ENCODE measurements around the gene CBFA2T2. TPM values are rescaled to one million over a fixed set of nuclear protein-coding genes. Genes with fewer than 3 reads are reported as not detected.

The CBFA2T2 gene
- polyA plus RNA-seq, 1 donor (not counting 4 experiments of a cell fraction or from before 2014, with no cell fraction given) = 6.8 TPM

DNA sequence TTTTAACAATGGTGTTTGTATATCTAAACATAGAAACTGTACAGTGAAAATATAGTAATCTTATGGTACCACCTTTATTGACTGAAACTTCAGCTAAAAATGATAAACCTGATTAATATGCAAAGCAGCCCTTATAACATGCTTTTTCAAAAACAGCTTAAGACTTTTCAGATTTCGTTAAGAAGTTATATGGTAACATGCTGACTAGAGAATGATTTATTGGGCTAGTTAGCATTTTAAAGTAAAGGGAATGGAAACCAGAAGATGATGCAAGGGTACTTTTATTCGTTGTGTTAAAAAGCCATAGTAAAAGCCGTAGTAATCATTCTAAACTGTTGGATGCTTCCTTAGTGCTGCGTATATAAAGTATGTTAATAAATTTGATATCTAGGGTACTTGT lies 50.5 kb downstream of the CBFA2T2 start:
- dilution Hi-C loops (cut with MboI; ENCODE audit: extremely low pct_ligation_motif_present, low sequenced_read_pairs) = no loop called here
- Histone ChIP-seq H3K27me3 (ENCODE audit: control insufficient read depth, extremely low read depth, insufficient read depth, low read length) (no peaks in the 10 kb centered on the region), H3K4me1 (ENCODE audit: control insufficient read depth, extremely low read depth, insufficient read depth, low read length) (no peaks in the 10 kb centered on the region), H3K27ac (ENCODE audit: control insufficient read depth, insufficient read depth, low read length) (no peak overlapping the region), H3K4me2 (ENCODE audit: control insufficient read depth, extremely low read depth, insufficient read depth, low read depth, low read length) (no peak overlapping the region), H3K79me2 (ENCODE audit: control insufficient read depth, insufficient read depth, low read length) (no peaks in the 10 kb centered on the region), H2AFZ (ENCODE audit: control insufficient read depth, low read length) (no peak overlapping the region), H3K9me3 (ENCODE audit: control insufficient read depth, low read depth, low read length) (no peaks in the 10 kb centered on the region), H3K36me3 (ENCODE audit: control insufficient read depth in 2 of 2, extremely low read depth in 1 of 2, insufficient read depth in 2 of 2, low read length in 2 of 2) (no peaks in the 10 kb centered on the region), H4K20me1 (ENCODE audit: control insufficient read depth, extremely low read depth, insufficient read depth, low read length) (no peaks in the 10 kb centered on the region), H3K9ac (ENCODE audit: control insufficient read depth, extremely low read depth, insufficient read depth, low read length) (no peak overlapping the region), H3K9me1 (ENCODE audit: control insufficient read depth, extremely low read depth, insufficient read depth, low read length) (no peaks in the 10 kb centered on the region), H3K4me3 (ENCODE audit: control insufficient read depth in 2 of 3, extremely low read depth in 1 of 3, insufficient read depth in 2 of 3, low read depth in 1 of 3, low read length in 3 of 3) (no peak overlapping the region)
- FAIRE-seq = no peak
- TF ChIP-seq, protein P1, sequence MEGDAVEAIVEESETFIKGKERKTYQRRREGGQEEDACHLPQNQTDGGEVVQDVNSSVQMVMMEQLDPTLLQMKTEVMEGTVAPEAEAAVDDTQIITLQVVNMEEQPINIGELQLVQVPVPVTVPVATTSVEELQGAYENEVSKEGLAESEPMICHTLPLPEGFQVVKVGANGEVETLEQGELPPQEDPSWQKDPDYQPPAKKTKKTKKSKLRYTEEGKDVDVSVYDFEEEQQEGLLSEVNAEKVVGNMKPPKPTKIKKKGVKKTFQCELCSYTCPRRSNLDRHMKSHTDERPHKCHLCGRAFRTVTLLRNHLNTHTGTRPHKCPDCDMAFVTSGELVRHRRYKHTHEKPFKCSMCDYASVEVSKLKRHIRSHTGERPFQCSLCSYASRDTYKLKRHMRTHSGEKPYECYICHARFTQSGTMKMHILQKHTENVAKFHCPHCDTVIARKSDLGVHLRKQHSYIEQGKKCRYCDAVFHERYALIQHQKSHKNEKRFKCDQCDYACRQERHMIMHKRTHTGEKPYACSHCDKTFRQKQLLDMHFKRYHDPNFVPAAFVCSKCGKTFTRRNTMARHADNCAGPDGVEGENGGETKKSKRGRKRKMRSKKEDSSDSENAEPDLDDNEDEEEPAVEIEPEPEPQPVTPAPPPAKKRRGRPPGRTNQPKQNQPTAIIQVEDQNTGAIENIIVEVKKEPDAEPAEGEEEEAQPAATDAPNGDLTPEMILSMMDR (optimal IDR thresholded peaks at IDR 0.05 in 1 of 3, IDR thresholded peaks at IDR 0.05 in 1 of 3, conservative IDR thresholded peaks at IDR 0.05 in 1 of 3; ENCODE audit: extremely low read depth in 1 of 3, insufficient read depth in 2 of 3, low read length in 3 of 3) = no peak
- TF ChIP-seq EZH2 (IDR thresholded peaks at IDR 0.05; ENCODE audit: low read length) = no peak
- DNase-seq (ENCODE audit: low read depth, low spot score) = no peak

DNA sequence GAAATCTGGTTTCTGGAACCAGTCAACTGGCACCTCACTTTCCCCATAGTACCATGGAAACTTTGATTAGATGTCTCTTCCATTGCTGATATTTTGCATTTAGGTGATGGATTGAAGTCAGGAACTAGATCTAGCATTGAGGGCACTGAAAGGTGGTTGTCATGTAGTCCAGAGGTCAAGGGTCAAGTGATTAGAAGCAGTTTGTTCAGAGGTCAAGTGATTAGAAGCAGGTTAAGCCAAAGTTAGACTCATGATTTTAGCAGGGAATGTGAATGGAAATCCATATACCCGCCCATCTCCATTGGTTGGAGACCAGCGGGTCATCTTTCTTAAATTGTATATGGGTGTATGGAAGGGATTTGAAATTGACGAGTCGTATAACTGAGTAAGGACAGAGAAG lies 51.2 kb downstream of the CBFA2T2 start:
- Histone ChIP-seq H3K9me1 (ENCODE audit: control insufficient read depth, extremely low read depth, insufficient read depth, low read length) (no peaks in the 10 kb centered on the region), H3K27me3 (ENCODE audit: control insufficient read depth, extremely low read depth, insufficient read depth, low read length) (no peaks in the 10 kb centered on the region), H3K4me2 (ENCODE audit: control insufficient read depth, extremely low read depth, insufficient read depth, low read depth, low read length) (no peak overlapping the region), H3K36me3 (ENCODE audit: control insufficient read depth in 2 of 2, extremely low read depth in 1 of 2, insufficient read depth in 2 of 2, low read length in 2 of 2) (no peaks in the 10 kb centered on the region), H3K4me1 (ENCODE audit: control insufficient read depth, extremely low read depth, insufficient read depth, low read length) (no peaks in the 10 kb centered on the region), H3K27ac (ENCODE audit: control insufficient read depth, insufficient read depth, low read length) (no peak overlapping the region), H4K20me1 (ENCODE audit: control insufficient read depth, extremely low read depth, insufficient read depth, low read length) (no peaks in the 10 kb centered on the region), H3K9me3 (ENCODE audit: control insufficient read depth, low read depth, low read length) (no peaks in the 10 kb centered on the region), H3K4me3 (ENCODE audit: control insufficient read depth in 2 of 3, extremely low read depth in 1 of 3, insufficient read depth in 2 of 3, low read depth in 1 of 3, low read length in 3 of 3) (no peak overlapping the region), H3K9ac (ENCODE audit: control insufficient read depth, extremely low read depth, insufficient read depth, low read length) (no peak overlapping the region), H2AFZ (ENCODE audit: control insufficient read depth, low read length) (no peak overlapping the region), H3K79me2 (ENCODE audit: control insufficient read depth, insufficient read depth, low read length) (no peaks in the 10 kb centered on the region)
- dilution Hi-C loops (cut with MboI; ENCODE audit: extremely low pct_ligation_motif_present, low sequenced_read_pairs) = no loop called here
- FAIRE-seq (peak; percentile 26), DNase-seq (ENCODE audit: low read depth, low spot score) (no peak)
- TF ChIP-seq, protein P1 (optimal IDR thresholded peaks at IDR 0.05 in 1 of 3, IDR thresholded peaks at IDR 0.05 in 1 of 3, conservative IDR thresholded peaks at IDR 0.05 in 1 of 3; ENCODE audit: extremely low read depth in 1 of 3, insufficient read depth in 2 of 3, low read length in 3 of 3) = no peak
- TF ChIP-seq EZH2 (IDR thresholded peaks at IDR 0.05; ENCODE audit: low read length) = no peak

Measured in keratinocyte (primary cell).